Smooth muscle cell (in vitro differentiated cells): ENCODE data around the gene GPX3. TPM values are rescaled to one million over a fixed set of nuclear protein-coding genes. Genes with fewer than 3 reads are reported as not detected.

Experiments
- DNase-seq: peaks from one replicate; lab custom pipeline; 2025; ENCODE audit not compliant: unreplicated experiment; lab: John Stamatoyannopoulos, UW
- H2AFZ ChIP-seq: fragments of 200-600 bp; sonication (generic); 2 replicates; pipeline ENCODE4 v1.6.0; 2016; ENCODE audit warnings: antibody characterized with exemption, low read depth, mild to moderate bottlenecking
- H3F3A ChIP-seq: fragments of 200-600 bp; sonication (generic); 2 replicates; pipeline ENCODE4 v1.6.0; 2017; ENCODE audit warnings: antibody characterized with exemption, low read depth
- H3K27ac ChIP-seq: fragments of 200-600 bp; sonication (generic); 2 replicates; pipeline ENCODE4 v1.5.1; 2016; ENCODE audit warnings: low read depth, mild to moderate bottlenecking
- H3K27me3 ChIP-seq: fragments of 200-600 bp; sonication (generic); 2 replicates; pipeline ENCODE4 v1.6.1; 2016; ENCODE audit warnings: low read depth, mild to moderate bottlenecking
- H3K36me3 ChIP-seq: fragments of 200-600 bp; sonication (generic); 2 replicates; pipeline ENCODE4 v1.5.1; 2016; ENCODE audit warnings: low read depth
- H3K4me1 ChIP-seq: fragments of 200-600 bp; sonication (generic); 2 replicates; pipeline ENCODE4 v1.5.1; 2016; ENCODE audit warnings: low read depth
- H3K4me2 ChIP-seq: fragments of 200-600 bp; sonication (generic); 2 replicates; pipeline ENCODE4 v1.6.0; 2016; ENCODE audit warnings: mild to moderate bottlenecking
- H3K4me3 ChIP-seq: fragments of 200-600 bp; sonication (generic); 2 replicates; pipeline ENCODE4 v1.5.1; 2016; ENCODE audit warnings: mild to moderate bottlenecking
- H3K79me2 ChIP-seq: fragments of 200-600 bp; sonication (generic); 2 replicates; pipeline ENCODE4 v1.6.0; 2016; ENCODE audit warnings: low read depth, mild to moderate bottlenecking
- H3K9ac ChIP-seq: fragments of 200-600 bp; sonication (generic); 2 replicates; pipeline ENCODE4 v1.6.0; 2016; ENCODE audit warnings: low read depth
- H3K9me3 ChIP-seq: fragments of 200-600 bp; sonication (generic); replicated peaks from 2 replicates; pipeline ENCODE4 v1.5.1; 2016; ENCODE audit warnings: low read depth
- H4K20me1 ChIP-seq: fragments of 200-600 bp; sonication (generic); 2 replicates; pipeline ENCODE4 v1.6.0; 2016; ENCODE audit warnings: low read depth
- WGBS: methylation state at CpG from one replicate; pipeline ENCODE4 v1.1.7; 2016; ENCODE audit warnings: low lambda C conversion rate; 5-methylcytosine and 5-hydroxymethylcytosine counted together
- polyA plus RNA-seq: library from polyadenylated mRNA; unstranded; fragments of >200 nt; fragmentation: Nextera tagmentation; extraction: Ambion mirVana; gene quantifications from 2 replicates; pipeline ENCODE4 v1.2.1, GENCODE V29; 2016
- total RNA-seq: library from RNA; depleted of rRNA; stranded (reverse); fragments of >200 nt; gene quantifications from 2 replicates; pipeline ENCODE4 v1.2.3, GENCODE V29; 2014
- TF ChIP-seq, protein P1 (sequence below): fragments of 200-600 bp; sonication (generic); IDR thresholded peaks from 2 replicates; pipeline ENCODE4 v1.5.1; 2017; ENCODE audit warnings: borderline replicate concordance, mild to moderate bottlenecking, antibody characterized with exemption; ENCODE audit not compliant: insufficient read depth, poor library complexity, severe bottlenecking

GPX3 gene
- total and polyA plus RNA-seq, 2 experiments from 2014 or later = 32.6 to 67.5 TPM

DNA sequence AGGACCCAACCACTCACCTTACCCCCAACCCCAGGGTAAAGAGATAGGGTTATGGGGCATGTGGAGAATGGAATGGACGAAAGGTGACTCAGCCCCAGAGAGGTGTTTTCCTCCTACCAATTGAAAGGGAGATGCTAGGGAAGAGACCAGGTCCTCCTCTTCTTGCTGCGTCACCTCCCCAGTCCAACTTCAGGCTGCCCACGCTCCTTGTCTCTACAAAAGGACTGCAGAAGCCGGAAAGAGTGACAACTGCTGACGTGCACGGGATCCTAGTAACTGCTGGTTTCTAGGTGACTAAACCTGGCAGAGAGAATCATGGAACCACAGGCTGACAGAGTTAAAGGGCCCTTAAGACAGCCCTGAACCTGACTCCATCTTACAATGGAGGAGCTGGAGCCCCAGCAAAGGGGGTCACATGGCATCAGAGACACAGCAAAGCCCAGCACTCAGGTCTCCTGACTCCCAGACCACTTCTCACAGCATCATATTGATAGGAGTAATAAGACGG, 2.2 kb downstream of the GPX3 start:
- no peak for DNase-seq
- Histone ChIP-seq H3F3A (no peaks in the 10 kb centered on the region), H3K4me3 (no peak overlapping the region), H3K79me2 (no peaks in the 10 kb centered on the region), H3K27me3 (no peaks in the 10 kb centered on the region), H2AFZ (no peak overlapping the region), H3K9me3 (no peaks in the 10 kb centered on the region), H3K27ac (no peak overlapping the region), H3K36me3 (no peaks in the 10 kb centered on the region), H3K4me2 (no peak overlapping the region), H4K20me1 (no peaks in the 10 kb centered on the region), H3K9ac (no peak overlapping the region), H3K4me1 (no peaks in the 10 kb centered on the region)
- TF ChIP-seq, protein P1, sequence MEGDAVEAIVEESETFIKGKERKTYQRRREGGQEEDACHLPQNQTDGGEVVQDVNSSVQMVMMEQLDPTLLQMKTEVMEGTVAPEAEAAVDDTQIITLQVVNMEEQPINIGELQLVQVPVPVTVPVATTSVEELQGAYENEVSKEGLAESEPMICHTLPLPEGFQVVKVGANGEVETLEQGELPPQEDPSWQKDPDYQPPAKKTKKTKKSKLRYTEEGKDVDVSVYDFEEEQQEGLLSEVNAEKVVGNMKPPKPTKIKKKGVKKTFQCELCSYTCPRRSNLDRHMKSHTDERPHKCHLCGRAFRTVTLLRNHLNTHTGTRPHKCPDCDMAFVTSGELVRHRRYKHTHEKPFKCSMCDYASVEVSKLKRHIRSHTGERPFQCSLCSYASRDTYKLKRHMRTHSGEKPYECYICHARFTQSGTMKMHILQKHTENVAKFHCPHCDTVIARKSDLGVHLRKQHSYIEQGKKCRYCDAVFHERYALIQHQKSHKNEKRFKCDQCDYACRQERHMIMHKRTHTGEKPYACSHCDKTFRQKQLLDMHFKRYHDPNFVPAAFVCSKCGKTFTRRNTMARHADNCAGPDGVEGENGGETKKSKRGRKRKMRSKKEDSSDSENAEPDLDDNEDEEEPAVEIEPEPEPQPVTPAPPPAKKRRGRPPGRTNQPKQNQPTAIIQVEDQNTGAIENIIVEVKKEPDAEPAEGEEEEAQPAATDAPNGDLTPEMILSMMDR = no peak
- WGBS = 85% methylated on average over 7 of the region's 7 CpGs

- H3K4me1 ChIP-seq = no peaks in the 10 kb centered on the region
- no peak overlapping the region for H3K4me3 ChIP-seq
- no peaks in the 10 kb centered on the region for H3K9me3 ChIP-seq
- TF ChIP-seq, protein P1 = no peak
- H3K9ac ChIP-seq = no peak overlapping the region
- H4K20me1 ChIP-seq = no peaks in the 10 kb centered on the region
- H3K36me3 ChIP-seq = no peaks in the 10 kb centered on the region
- H3K79me2 ChIP-seq = no peaks in the 10 kb centered on the region
- DNase-seq = no peak
- no peaks in the 10 kb centered on the region for H3F3A ChIP-seq
- no peak overlapping the region for H3K27ac ChIP-seq
- WGBS = 98% methylated on average over 5 of the region's 5 CpGs
- no peak overlapping the region for H3K4me2 ChIP-seq
- H2AFZ ChIP-seq = no peak overlapping the region
- H3K27me3 ChIP-seq = no peaks in the 10 kb centered on the region
These were observed 2.7 kb downstream of the GPX3 start for GRCh38 chr5:151023047-151023615.

GRCh38 chr5:151023651-151024050, 3.3 kb downstream of the GPX3 start:
- Histone ChIP-seq H3K79me2 (no peaks in the 10 kb centered on the region), H3K27me3 (no peaks in the 10 kb centered on the region), H3F3A (no peaks in the 10 kb centered on the region), H3K4me1 (no peaks in the 10 kb centered on the region), H2AFZ (no peak overlapping the region), H3K36me3 (no peaks in the 10 kb centered on the region), H3K4me3 (no peak overlapping the region), H3K4me2 (no peak overlapping the region), H3K9ac (no peak overlapping the region), H4K20me1 (no peaks in the 10 kb centered on the region), H3K9me3 (no peaks in the 10 kb centered on the region), H3K27ac (no peak overlapping the region)
- WGBS = 96% methylated on average over 8 of the region's 8 CpGs
- TF ChIP-seq, protein P1 = no peak
- DNase-seq = no peak
